Activated T-cell treated with anti-CD3 and anti-CD28 coated beads, Interleukin-2, amount 50 U/mL, for 24 hours (primary cell): ENCODE results near the gene MLEC.

Experiments used
- DNase-seq: peaks from one replicate; pipeline ENCODE4 v3.0.0-alpha.2; 2020
- H3K27ac Mint-ChIP-seq: 2 replicates; pipeline ENCODE4 v1.8.0; 2020; ENCODE audit warnings: mild to moderate bottlenecking, mixed read lengths
- H3K27me3 Mint-ChIP-seq: 2 replicates; pipeline ENCODE4 v1.8.0; 2020; ENCODE audit warnings: mixed read lengths
- H3K36me3 Mint-ChIP-seq: 2 replicates; pipeline ENCODE4 v1.8.0; 2020; ENCODE audit warnings: low read depth, mixed read lengths
- H3K4me1 Mint-ChIP-seq: 2 replicates; pipeline ENCODE4 v1.8.0; 2020; ENCODE audit warnings: low read depth, mixed read lengths
- H3K4me3 Mint-ChIP-seq: 2 replicates; pipeline ENCODE4 v1.8.0; 2020; ENCODE audit warnings: mild to moderate bottlenecking, moderate library complexity, mixed read lengths
- H3K9me3 Mint-ChIP-seq: 2 replicates; pipeline ENCODE4 v1.8.0; 2020; ENCODE audit warnings: mixed read lengths

The MLEC gene

DNA sequence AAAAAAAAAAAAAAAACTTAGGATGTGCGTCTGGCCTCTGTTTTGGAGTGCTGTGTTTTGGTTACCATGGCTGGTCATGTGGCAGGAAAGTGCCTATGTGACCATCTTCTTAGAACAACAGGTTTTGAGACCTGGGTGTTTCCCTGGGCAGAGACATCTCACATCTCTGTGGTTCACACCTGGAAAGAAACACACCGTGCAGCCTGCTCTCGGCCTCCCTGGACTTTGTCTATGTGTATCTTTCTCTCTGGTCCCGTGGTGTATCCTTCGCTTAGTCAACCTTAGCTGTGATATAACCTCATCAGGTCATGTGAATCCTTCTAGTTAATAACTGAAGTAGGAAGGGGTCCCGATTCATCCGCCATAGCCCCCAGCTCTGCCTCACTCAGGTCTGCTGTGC, 61.3 kb downstream of the MLEC start:
- Mint-ChIP-seq H3K36me3 (no peaks in the 10 kb centered on the region), H3K4me3 (no peak overlapping the region), H3K27me3 (no peaks in the 10 kb centered on the region), H3K4me1 (no peaks in the 10 kb centered on the region), H3K9me3 (no peaks in the 10 kb centered on the region), H3K27ac (no peak overlapping the region)
- DNase-seq = no peak

DNA sequence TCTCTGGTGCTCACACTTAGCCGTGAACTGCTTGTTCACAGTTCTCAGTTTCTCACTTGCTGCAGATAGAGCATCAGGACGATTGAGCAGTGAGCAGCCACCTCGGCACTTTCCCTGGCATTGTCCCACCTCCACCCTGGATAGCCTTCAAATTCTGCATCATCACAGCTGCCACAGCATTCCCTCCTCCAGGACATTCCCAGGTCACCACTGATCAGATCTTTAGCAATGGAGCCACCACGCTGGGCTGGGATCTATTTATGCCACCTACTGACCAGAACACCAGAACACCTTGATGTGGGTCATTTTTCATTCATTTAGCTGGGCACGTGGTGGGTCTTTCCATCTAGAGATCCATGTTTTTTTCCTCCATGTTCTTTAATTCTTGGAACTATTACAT, 62.3 kb downstream of the MLEC start:
- Mint-ChIP-seq H3K36me3 (no peaks in the 10 kb centered on the region), H3K27ac (no peak overlapping the region), H3K9me3 (no peaks in the 10 kb centered on the region), H3K27me3 (no peaks in the 10 kb centered on the region), H3K4me1 (peaks cover 1% of the 10 kb centered on the region), H3K4me3 (no peak overlapping the region)
- no peak for DNase-seq

- Mint-ChIP-seq H3K36me3 (no peaks in the 10 kb centered on the region), H3K4me3 (no peak overlapping the region), H3K27me3 (peaks cover 4% of the 10 kb centered on the region), H3K27ac (no peak overlapping the region), H3K9me3 (peaks cover 5% of the 10 kb centered on the region), H3K4me1 (peaks cover 6% of the 10 kb centered on the region)
- no peak for DNase-seq
These were observed 63.9 kb downstream of the MLEC start for GRCh38 chr12:120750806-120751205.

GRCh38 chr12:120751389-120751788, 64.4 kb downstream of the MLEC start:
- Mint-ChIP-seq H3K27me3 (peaks cover 4% of the 10 kb centered on the region), H3K36me3 (no peaks in the 10 kb centered on the region), H3K4me1 (peaks cover 6% of the 10 kb centered on the region), H3K27ac (no peak overlapping the region), H3K4me3 (no peak overlapping the region), H3K9me3 (peaks cover 5% of the 10 kb centered on the region)
- no peak for DNase-seq
